Anterior cingulate cortex (tissue), 58 donors: ENCODE measurements around the gene ZCCHC17.
A peak's percentile ranks its signal among the peaks of the same experiment; 100 is the strongest.

Experiments
- DNase-seq, 58 donors: peaks; one replicate each; lab custom pipeline; 2025; lab: John Stamatoyannopoulos, UW

ZCCHC17 gene

GRCh38 chr1:31412732-31413404, 116.0 kb downstream of the ZCCHC17 start, which contains the start of gene SERINC2:
TSS of gene SERINC2 (plus strand) at chr1:31413213. CDS start at chr1:31413266, 53 bp downstream.
- no peak for DNase-seq

- peak in 8 of 58 donors; percentile 3 to 52 (median 7) for DNase-seq
These were observed 116.7 kb downstream of the ZCCHC17 start for GRCh38 chr1:31413405-31414001.
